Activated T-cell treated with anti-CD3 and anti-CD28 coated beads, Interleukin-2, amount 50 U/mL, for 72 hours (primary cell): Measurements from ENCODE around the gene APBB2. TPM values are rescaled to one million over a fixed set of nuclear protein-coding genes. Genes with fewer than 3 reads are reported as not detected.

Source experiments
- ATAC-seq, 2 donors: fragments of 150-1000 bp; cut with Tn5 transposase; replicated peaks in 1 of 2; 2 replicates each; pipeline ENCODE4 v1.10.0; 2021; ENCODE audit warnings: moderate library complexity in 2 of 2, mild to moderate bottlenecking in 1 of 2
- DNase-seq, 2 donors: peaks; one replicate each; pipeline ENCODE4 v3.0.0; 2021 to 2022; ENCODE audit warnings: mixed read lengths in 1 of 2
- H3K27ac Mint-ChIP-seq: one replicate; pipeline ENCODE4 v1.8.0; 2022; ENCODE audit warnings: mild to moderate bottlenecking, moderate library complexity, mixed read lengths
- H3K27me3 Mint-ChIP-seq: one replicate; pipeline ENCODE4 v1.8.0; 2022; ENCODE audit warnings: low read depth, mixed read lengths
- H3K36me3 Mint-ChIP-seq, 2 donors: one replicate each; pipeline ENCODE4 v1.8.0; 2022; ENCODE audit warnings: mixed read lengths in 2 of 2, mild to moderate bottlenecking in 1 of 2; ENCODE audit not compliant: insufficient read depth in 2 of 2
- H3K4me1 Mint-ChIP-seq: one replicate; pipeline ENCODE4 v1.8.0; 2022; ENCODE audit warnings: low read depth, mixed read lengths
- H3K4me3 Mint-ChIP-seq, 2 donors: one replicate each; pipeline ENCODE4 v1.8.0; 2022; ENCODE audit warnings: mild to moderate bottlenecking in 2 of 2, mixed read lengths in 2 of 2, moderate library complexity in 2 of 2
- H3K9me3 Mint-ChIP-seq, 2 donors: one replicate each; pipeline ENCODE4 v1.8.0; 2022; ENCODE audit warnings: mixed read lengths in 2 of 2
- total RNA-seq, 2 donors: library from RNA; stranded (reverse); gene quantifications; one replicate each; pipeline ENCODE4 v1.2.3, GENCODE V29; 2022

APBB2 gene
- total RNA-seq, 2 donors from 2014 or later: 6.8 to 8.6 TPM

DNA sequence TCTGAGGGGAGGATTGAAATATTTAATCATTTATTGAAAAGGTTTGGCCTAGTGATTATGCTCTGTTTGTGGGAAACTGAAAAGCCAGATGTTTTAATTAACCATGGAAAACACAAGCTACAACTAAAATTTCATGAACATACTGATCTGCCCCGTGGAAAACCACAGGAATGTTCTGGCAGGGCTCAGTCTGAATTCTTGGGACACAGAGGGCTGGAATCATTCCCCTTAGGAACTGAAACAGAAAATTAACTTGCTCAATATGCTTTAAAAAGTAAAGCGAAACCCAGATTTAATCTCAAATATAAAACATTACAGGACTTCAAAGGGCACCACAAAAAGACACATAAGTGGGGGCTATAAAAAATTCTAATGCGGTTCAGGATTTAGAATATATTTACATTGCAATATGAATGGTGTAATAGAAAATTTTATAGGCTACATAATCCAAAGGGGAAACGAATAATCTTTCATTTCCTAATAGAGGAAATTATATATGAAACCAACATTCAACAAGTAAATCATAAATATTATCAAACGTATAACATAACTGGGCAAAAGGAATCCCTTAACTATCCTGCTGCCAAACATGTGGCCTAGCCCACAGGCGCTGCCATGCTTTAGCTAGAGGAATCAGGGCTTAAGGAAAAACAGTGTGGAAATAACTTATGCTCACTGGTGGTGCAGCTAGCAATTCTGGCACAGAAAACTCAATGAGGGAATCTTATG is 70.9 kb downstream of the APBB2 start:
- Mint-ChIP-seq H3K4me3 (no peak overlapping the region), H3K36me3 (no peaks in the 10 kb centered on the region), H3K27me3 (no peaks in the 10 kb centered on the region), H3K27ac (no peak overlapping the region), H3K9me3 (peaks cover 0 to 2% of the 10 kb centered on the region in 2 donors), H3K4me1 (no peaks in the 10 kb centered on the region)
- DNase-seq (no peak), ATAC-seq (no peak)

DNA sequence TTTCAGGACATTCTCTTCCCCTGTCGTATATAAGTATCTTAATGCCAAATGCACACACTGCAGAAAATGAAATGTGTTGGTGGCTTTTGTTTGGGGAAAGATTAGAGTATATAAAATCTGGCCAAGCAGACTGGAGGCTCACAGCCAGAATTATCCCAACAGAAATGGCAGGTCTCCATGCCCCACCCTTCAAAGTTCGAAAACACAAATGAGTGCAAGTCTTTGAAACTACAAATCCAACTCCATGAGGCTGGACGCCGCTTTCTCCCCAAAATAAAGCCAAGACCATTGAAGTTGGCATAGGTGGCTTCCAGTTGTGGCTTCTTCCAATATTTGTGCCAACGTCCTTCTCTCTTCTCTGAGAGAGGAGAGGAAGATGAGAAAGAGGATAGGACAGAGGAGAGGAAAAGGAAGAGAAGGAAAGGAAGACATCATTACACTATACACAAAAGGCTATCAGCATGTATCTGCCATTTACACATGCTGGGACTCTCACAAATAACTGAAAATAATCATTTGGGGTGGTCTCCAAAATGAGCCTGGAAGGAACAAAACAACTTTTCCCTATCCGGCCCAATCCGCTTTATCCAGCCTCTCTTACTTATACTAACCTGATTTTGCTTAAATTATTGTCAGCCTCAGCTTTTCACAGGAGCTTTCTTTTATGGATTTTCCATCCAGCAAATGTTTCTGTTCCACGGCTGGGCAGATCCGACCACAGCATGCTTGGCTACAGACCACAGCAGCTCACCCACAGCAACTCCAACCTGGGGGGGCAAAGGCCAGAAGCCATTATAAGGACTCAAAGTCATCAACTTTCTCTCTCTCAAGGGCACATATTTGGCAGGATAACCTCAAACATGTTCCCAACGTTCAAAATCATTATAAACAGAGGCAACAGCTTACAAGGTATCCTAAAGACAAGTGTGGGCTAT is 71.7 kb downstream of the APBB2 start:
- Mint-ChIP-seq H3K27ac (no peak overlapping the region), H3K27me3 (no peaks in the 10 kb centered on the region), H3K9me3 (no peaks in the 10 kb centered on the region), H3K4me1 (no peaks in the 10 kb centered on the region), H3K4me3 (no peak overlapping the region), H3K36me3 (no peaks in the 10 kb centered on the region)
- ATAC-seq (no peak), DNase-seq (no peak)

DNA sequence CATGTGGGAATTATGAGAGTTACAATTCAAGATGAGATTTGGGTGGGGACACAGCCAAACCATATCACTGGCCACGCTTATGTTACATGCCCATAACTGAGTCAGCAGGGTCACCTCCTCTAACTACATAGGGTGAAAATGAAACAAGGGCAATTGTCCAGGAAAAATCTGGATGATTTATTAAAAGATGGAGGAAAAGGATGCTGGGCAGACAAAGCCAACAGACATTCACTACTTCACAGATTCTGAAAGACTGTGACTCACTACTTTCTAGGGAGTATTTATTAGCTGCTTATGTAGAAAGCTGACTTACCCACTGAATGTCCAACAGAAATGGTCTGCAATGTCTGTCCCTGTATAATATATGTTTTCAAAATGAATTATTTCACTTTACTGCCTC is 72.4 kb downstream of the APBB2 start:
- Mint-ChIP-seq H3K27me3 (no peaks in the 10 kb centered on the region), H3K27ac (no peak overlapping the region), H3K9me3 (no peaks in the 10 kb centered on the region), H3K4me1 (no peaks in the 10 kb centered on the region), H3K36me3 (no peaks in the 10 kb centered on the region), H3K4me3 (no peak overlapping the region)
- DNase-seq (no peak), ATAC-seq (no peak)

DNA sequence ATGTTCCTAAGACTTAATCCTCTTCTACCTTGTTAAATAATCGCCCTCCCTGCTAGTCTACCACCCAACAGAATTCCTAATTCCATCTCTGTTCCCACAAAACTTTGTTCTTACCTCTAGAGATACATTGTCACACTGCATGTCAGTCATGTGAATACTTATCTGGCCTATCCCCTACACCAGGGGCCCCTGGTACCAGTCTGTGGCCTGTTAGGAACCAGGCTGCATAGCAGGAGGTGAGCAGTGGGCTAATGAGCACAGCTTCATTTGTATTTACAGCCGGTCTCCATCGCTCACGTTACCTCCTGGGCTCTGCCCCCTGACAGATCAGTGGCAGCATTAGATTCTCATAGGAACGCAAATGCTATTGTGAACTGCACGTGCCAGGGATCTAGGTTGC is 73.9 kb downstream of the APBB2 start:
- ATAC-seq: no peak
- Mint-ChIP-seq H3K4me3 (no peak overlapping the region), H3K27me3 (no peaks in the 10 kb centered on the region), H3K9me3 (no peaks in the 10 kb centered on the region), H3K27ac (no peak overlapping the region), H3K4me1 (no peaks in the 10 kb centered on the region), H3K36me3 (no peaks in the 10 kb centered on the region)
- no peak for DNase-seq

DNA sequence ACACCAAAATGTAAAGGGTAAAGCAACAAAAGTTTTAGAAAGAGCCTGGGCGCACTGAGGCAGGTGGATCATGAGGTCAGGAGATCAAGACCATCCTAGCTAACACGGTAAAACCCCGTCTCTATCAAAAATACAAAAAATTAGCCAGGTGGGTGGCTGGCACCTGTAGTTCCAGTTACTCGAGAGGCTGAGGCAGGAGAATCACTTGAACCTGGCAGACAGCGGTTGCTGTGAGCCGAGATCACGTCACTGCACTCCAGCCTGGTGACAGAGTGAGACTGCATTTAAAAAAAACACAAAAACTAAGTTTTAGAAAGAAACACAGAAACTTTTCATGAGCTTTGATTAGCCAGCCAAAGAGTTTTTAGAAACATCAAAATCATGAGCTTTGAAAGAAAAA is 76.5 kb downstream of the APBB2 start:
- Mint-ChIP-seq H3K27ac (no peak overlapping the region), H3K4me3 (no peak overlapping the region), H3K9me3 (no peaks in the 10 kb centered on the region), H3K36me3 (no peaks in the 10 kb centered on the region), H3K27me3 (peaks cover under 1% of the 10 kb centered on the region), H3K4me1 (no peaks in the 10 kb centered on the region)
- no peak for DNase-seq
- no peak for ATAC-seq

DNA sequence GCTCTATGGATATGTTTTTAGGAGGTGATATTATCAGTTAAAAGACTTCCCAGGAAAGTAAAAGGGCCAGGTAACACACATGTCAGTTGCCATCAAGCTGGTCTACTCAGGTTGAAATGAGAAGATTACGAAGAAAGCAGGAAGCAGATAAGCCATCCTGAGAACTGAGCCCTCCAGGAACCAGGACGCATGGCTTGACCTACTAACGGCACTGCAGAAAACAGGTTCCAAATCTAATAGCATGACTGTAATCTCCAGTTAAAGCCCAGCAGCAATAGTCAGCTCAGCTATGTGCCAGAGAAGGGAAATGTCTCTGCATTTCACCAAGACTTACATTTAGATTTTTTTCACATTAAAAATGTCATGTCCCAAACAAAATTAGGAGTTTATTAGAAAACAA is 77.9 kb downstream of the APBB2 start:
- Mint-ChIP-seq H3K36me3 (no peaks in the 10 kb centered on the region), H3K27ac (no peak overlapping the region), H3K4me1 (no peaks in the 10 kb centered on the region), H3K27me3 (peaks cover 10% of the 10 kb centered on the region), H3K4me3 (no peak overlapping the region), H3K9me3 (peaks cover 0 to 1% of the 10 kb centered on the region in 2 donors)
- DNase-seq (no peak), ATAC-seq (no peak)

DNA sequence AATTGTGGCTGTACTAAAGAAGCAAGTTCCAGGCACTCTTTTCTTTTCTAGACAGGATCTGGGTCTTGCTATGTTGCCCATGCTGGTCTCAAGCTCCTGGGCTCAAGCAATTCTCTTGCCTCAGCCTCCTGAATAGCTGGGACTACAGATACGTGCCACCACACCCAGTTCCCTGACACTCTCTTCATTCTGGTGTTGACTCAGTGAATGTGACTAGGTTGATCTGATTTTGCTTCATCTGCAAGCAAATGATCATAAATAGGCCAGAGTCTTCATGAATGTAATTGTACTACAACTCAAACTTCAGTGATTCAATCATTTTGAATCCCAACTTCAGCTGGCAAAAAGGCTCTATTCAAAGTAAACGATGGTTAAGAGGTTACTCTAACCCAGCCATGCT is 78.5 kb downstream of the APBB2 start:
- ATAC-seq (no peak), DNase-seq (no peak)
- no peak overlapping the region for H3K27ac Mint-ChIP-seq
- H3K27me3 Mint-ChIP-seq: peaks cover 10% of the 10 kb centered on the region
- no peak overlapping the region for H3K4me3 Mint-ChIP-seq
- no peaks in the 10 kb centered on the region for H3K36me3 Mint-ChIP-seq
- H3K4me1 Mint-ChIP-seq: no peaks in the 10 kb centered on the region
- H3K9me3 Mint-ChIP-seq: peaks cover 0 to 1% of the 10 kb centered on the region in 2 donors

DNA sequence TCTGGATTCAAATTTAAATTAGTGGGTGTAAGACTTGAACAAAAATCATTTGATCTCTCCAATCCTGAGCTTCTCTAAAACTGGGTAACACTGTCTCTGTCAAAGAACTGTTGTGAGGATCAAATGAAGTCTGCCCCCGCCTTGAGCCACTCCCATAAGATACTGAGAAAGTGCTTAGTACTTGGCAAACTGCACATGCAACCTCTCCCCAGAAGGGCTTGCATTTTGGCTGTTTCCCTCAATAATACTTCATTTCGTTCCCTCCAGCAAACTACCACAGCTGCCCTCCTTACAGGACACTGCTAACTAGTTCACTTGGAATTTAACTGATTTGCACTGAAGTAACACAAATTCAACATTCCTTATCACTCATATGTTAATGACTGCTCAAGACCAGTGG is 79.8 kb downstream of the APBB2 start:
- no peak overlapping the region for H3K27ac Mint-ChIP-seq
- ATAC-seq: no peak
- DNase-seq: no peak
- H3K9me3 Mint-ChIP-seq: peaks cover 0 to 1% of the 10 kb centered on the region in 2 donors
- no peaks in the 10 kb centered on the region for H3K4me1 Mint-ChIP-seq
- H3K4me3 Mint-ChIP-seq: no peak overlapping the region
- H3K36me3 Mint-ChIP-seq: no peaks in the 10 kb centered on the region
- peaks cover 10% of the 10 kb centered on the region for H3K27me3 Mint-ChIP-seq

DNA sequence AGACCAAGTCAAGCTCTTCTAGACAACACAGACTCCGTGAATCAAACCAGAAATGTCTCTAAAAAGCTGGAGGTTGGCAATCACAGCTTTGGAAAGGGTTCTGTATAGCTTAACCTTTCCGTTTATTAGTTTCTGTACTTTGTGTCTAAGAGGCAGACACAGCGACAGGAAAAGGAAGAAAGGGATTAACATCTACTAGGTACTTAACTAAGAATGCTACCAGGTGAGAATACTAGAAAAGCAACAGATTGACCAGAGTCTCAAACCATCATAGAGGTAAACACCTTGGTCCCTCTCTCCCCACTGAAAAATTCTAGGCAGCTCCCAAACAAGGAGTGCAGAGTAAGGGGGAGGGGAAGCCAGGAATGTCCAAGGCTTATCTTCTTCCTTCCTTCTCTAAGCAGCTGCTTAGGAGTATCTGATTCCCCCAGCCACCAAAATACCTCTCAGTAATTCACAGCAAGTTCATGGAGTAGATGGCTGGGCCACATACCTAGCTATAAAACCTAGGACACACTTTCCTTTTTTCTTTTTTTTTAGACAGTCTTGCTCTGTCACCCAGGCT is 80.8 kb downstream of the APBB2 start:
- Mint-ChIP-seq H3K36me3 (no peaks in the 10 kb centered on the region), H3K27me3 (peaks cover 10% of the 10 kb centered on the region), H3K9me3 (peaks cover 0 to 1% of the 10 kb centered on the region in 2 donors), H3K4me1 (no peaks in the 10 kb centered on the region), H3K4me3 (no peak overlapping the region), H3K27ac (no peak overlapping the region)
- ATAC-seq (no peak), DNase-seq (no peak)

DNA sequence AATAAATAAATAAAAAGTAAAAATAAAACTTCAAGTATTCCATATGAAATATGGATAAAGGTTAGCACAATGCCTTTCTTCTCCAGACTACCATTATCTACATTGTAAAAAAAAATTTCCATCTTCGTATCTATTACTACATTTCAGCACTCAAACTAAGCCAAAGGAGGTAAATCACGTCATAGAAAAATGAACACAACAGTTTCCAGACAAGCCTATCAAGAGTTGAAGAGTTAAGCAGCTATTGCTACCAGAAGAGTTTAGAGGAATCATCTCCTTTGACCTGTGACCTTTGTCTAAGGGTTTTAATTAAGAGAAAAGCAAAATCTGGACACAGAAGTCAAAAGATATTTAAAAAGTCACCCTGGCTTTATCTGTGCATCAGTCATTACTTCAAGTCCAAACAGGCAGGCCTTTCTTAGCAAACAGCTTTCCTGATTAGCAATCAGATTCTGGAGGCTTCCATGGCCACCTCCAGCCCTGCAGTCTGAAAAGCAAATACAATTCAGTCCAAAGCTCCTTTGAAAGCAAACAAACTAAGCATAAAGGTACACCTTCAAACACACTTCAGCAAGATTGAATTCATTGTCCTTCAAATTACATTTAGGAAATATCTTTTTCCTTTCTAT is 82.2 kb downstream of the APBB2 start:
- no peak for DNase-seq
- peaks cover 10% of the 10 kb centered on the region for H3K27me3 Mint-ChIP-seq
- no peaks in the 10 kb centered on the region for H3K36me3 Mint-ChIP-seq
- ATAC-seq: no peak
- H3K4me3 Mint-ChIP-seq: no peak overlapping the region
- H3K9me3 Mint-ChIP-seq: peaks cover 0 to 1% of the 10 kb centered on the region in 2 donors
- no peaks in the 10 kb centered on the region for H3K4me1 Mint-ChIP-seq
- no peak overlapping the region for H3K27ac Mint-ChIP-seq

DNA sequence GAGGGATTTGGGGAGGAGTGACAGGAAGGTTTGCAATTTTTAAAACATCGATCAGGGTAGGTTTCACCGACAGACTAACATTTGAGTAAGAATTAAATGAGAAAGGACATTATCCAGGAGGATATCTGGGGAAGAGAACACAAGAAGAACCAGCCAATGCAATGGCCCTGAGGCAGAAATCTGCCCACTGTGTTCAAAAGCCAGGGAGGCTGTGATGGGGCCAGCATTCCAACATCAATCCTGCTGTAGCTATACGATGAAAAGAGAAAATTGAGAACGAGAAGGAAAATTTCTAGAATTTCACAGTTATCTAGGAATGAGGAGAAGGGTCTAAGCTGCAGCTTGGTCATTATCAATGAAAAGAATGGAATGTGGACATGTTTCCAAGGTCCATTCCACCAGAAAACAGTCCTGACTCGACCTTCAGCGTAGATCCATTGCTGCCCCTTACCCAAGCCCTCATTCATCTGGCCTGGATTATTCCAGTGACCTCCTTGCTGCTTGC is 84.4 kb downstream of the APBB2 start:
- no peak overlapping the region for H3K4me3 Mint-ChIP-seq
- DNase-seq: no peak
- peaks cover 0 to 1% of the 10 kb centered on the region in 2 donors for H3K9me3 Mint-ChIP-seq
- peaks cover 10% of the 10 kb centered on the region for H3K27me3 Mint-ChIP-seq
- no peak for ATAC-seq
- no peaks in the 10 kb centered on the region for H3K36me3 Mint-ChIP-seq
- H3K27ac Mint-ChIP-seq: no peak overlapping the region
- H3K4me1 Mint-ChIP-seq: no peaks in the 10 kb centered on the region

DNA sequence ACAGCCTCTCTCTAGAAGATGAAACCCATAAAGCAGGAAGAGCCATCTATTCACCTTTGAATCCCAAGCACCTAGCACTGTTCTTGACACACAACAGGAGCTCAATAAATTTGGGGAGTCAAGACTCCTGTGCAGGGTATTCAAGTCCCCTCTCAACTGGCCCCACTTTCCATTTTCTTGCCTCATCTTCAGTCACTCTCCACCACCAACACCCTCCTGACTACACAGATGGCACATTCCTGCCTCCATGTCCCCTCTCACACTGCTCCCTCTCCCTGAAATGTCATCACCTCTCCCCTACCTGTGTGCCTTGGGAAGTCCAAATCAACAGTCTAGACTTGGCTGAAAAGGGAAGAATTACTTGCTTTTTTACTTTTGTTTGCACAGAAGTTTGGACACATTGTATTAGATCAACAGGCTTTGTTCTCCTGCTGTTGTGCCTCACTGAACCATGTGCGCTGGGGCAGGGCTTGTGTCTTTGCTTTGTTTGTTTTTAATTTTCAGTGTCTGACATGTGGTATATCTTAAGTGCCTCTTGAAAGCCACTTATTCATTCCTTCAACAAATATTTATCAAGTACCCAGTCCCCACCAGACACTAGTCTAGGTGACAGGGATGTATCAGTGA is 85.1 kb downstream of the APBB2 start:
- Mint-ChIP-seq H3K4me1 (no peaks in the 10 kb centered on the region), H3K36me3 (no peaks in the 10 kb centered on the region), H3K4me3 (no peak overlapping the region), H3K9me3 (peaks cover 0 to 1% of the 10 kb centered on the region in 2 donors), H3K27ac (no peak overlapping the region), H3K27me3 (peaks cover 10% of the 10 kb centered on the region)
- no peak for ATAC-seq
- no peak for DNase-seq
